Measurements from ENCODE around the gene PBRM1. TPM values are rescaled to one million over a fixed set of nuclear protein-coding genes. Genes with fewer than 3 reads are reported as not detected.

PBRM1 gene
- total and polyA plus RNA-seq, 2 of the 8 experiments (the other 6 are each of a cell fraction or from before 2014, with no cell fraction given) = 19.3 to 65.8 TPM

- TF ChIP-seq GABPA (IDR thresholded peaks at IDR 0.05; ENCODE audit: borderline replicate concordance, insufficient read depth, low read length) (peak; percentile 95), SUZ12 (IDR thresholded peaks at IDR 0.05; ENCODE audit: low read length) (no peak), RNF2 (IDR thresholded peaks at IDR 0.05; ENCODE audit: borderline replicate concordance, low read depth, low read length, missing control alignments, poor library complexity, severe bottlenecking) (no peak), CREB1 (IDR thresholded peaks at IDR 0.05) (peak; percentile 83), MAFK (IDR thresholded peaks at IDR 0.05; ENCODE audit: low read depth, low read length) (no peak), SIN3A (conservative IDR thresholded peaks at IDR 0.05 in 1 of 2, IDR thresholded peaks at IDR 0.05 in 1 of 2; ENCODE audit: low read depth in 1 of 2, low read length in 2 of 2) (peak; percentile 67 to 99; a peak in 3 of 4 replicates), RBBP5 (IDR thresholded peaks at IDR 0.05; ENCODE audit: borderline replicate concordance, low read depth, low read length) (peak; percentile 89), YY1 (IDR thresholded peaks at IDR 0.05; ENCODE audit: low read depth, low read length) (peak; percentile 89), POLR2A (IDR thresholded peaks at IDR 0.05; ENCODE audit: control extremely low read depth in 1 of 2, low read depth in 2 of 2, low read length in 2 of 2) (peak in 1 of 2 experiments; percentile 83; a peak in 2 of 3 replicates), PHF8 (conservative IDR thresholded peaks at IDR 0.05; ENCODE audit: low read depth, low read length) (peak; percentile 73), CHD1 (IDR thresholded peaks at IDR 0.05; ENCODE audit: low read depth, low read length) (no peak; the same call in 1 of the 2 replicates), SP4 (IDR thresholded peaks at IDR 0.05; ENCODE audit: low read length) (peak; percentile 84; the same call in 1 of the 2 replicates), ASH2L (IDR thresholded peaks at IDR 0.05; ENCODE audit: low read length) (peak; percentile 96), POLR2AphosphoS5 (IDR thresholded peaks at IDR 0.05; ENCODE audit: low read depth, low read length) (peak; percentile 72; the same call in 1 of the 2 replicates), KDM4A (IDR thresholded peaks at IDR 0.05; ENCODE audit: low read depth, low read length, severe bottlenecking) (peak; percentile 89), HDAC6 (IDR thresholded peaks at IDR 0.05; ENCODE audit: low read depth, low read length) (no peak), TAF1 (IDR thresholded peaks at IDR 0.05; ENCODE audit: low read depth, low read length) (peak; percentile 63), KDM5A (IDR thresholded peaks at IDR 0.05; ENCODE audit: low read length) (peak; percentile 71)
Observed at GRCh38 chr3:52705688-52706686, 20.3 kb upstream of the PBRM1 start, which contains the start of the genes GLT8D1 and SPCS1 (continued).

Data from H1 (cell line).